K562 (cell line): ENCODE measurements around the gene CFAP126. TPM values are rescaled to one million over a fixed set of nuclear protein-coding genes. Genes with fewer than 3 reads are reported as not detected.

ENCODE experiments used
- ATAC-seq: fragments of 200-7000 bp; cut with Tn5 transposase; 3 replicates; pipeline ENCODE4 v1.9.1; 2020; ENCODE audit warnings: moderate library complexity
- BruUV-seq: library from RNA; stranded (reverse); fragments of 400-500 nt; replicated peaks from 2 replicates; lab custom pipeline; 2021; lab: Mats Ljungman, UMichigan
- CTCF ChIA-PET: fragments of 300-600 bp; formaldehyde crosslinking; extraction: SDS; loops from one replicate; lab custom pipeline; 2021; ENCODE audit warnings: low intra/inter-chr PET ratio; lab: Yijun Ruan, JAX
- POLR2A ChIA-PET: fragments of 300-600, 350-650 bp; sonication (Branson Sonifier 250); formaldehyde crosslinking; extraction: SDS; loops from one replicate; lab custom pipeline; 2021; ENCODE audit warnings: antibody characterized with exemption, inconsistent platforms; lab: Yijun Ruan, JAX
- DNase-seq, 4 experiments: peaks; one replicate each; pipeline versions ENCODE4 v3.0.0 to v3.0.0-alpha.2; 2011 to 2018; ENCODE audit warnings: low spot score in 3 of 4, mixed read lengths in 3 of 4; ENCODE audit errors: extremely low read depth in 1 of 4
- FAIRE-seq: peaks from 2 replicates; lab custom pipeline; 2011; peaks lifted over from hg19 to GRCh38; lab: Jason Lieb, UNC
- H2AFZ ChIP-seq: 2 replicates; pipeline ENCODE4 v1.6.0; 2011; ENCODE audit warnings: low read depth, low read length, control low read depth, inconsistent platforms
- H3K27ac ChIP-seq: fragments of 200-600 bp; 3 replicates; pipeline ENCODE4 v1.8.0; 2011; ENCODE audit warnings: low read depth, mild to moderate bottlenecking, control low read depth, inconsistent platforms, low read length, moderate library complexity, mixed read lengths; ENCODE audit errors: extremely low read depth
- H3K27me3 ChIP-seq, 2 experiments: fragments of 300-600 bp in 1 of 2; 2 replicates in 1 of 2; 3 replicates in 1 of 2; pipeline versions ENCODE4 v1.6.0 to v1.8.0; 2011; ENCODE audit warnings: inconsistent platforms in 2 of 2, low read length in 2 of 2, mild to moderate bottlenecking in 1 of 2, mixed read lengths in 1 of 2, moderate library complexity in 1 of 2; ENCODE audit not compliant: control insufficient read depth in 2 of 2, insufficient read depth in 2 of 2
- H3K36me3 ChIP-seq: fragments of 300-600 bp; 3 replicates; pipeline ENCODE4 v1.8.0; 2011; ENCODE audit warnings: mild to moderate bottlenecking, low read length, inconsistent platforms; ENCODE audit not compliant: control insufficient read depth, insufficient read depth
- H3K4me1 ChIP-seq, 2 experiments: fragments of 200-600 bp in 1 of 2; replicated peaks in 1 of 2; 2 replicates in 1 of 2; 3 replicates in 1 of 2; pipeline versions ENCODE4 v1.5.1 to v1.8.0; 2011; ENCODE audit warnings: inconsistent platforms in 2 of 2, low read length in 2 of 2, mild to moderate bottlenecking in 1 of 2, mixed read lengths in 1 of 2, moderate library complexity in 1 of 2; ENCODE audit not compliant: control insufficient read depth in 2 of 2, insufficient read depth in 2 of 2
- H3K4me2 ChIP-seq: 2 replicates; pipeline ENCODE4 v1.6.1; 2011; ENCODE audit warnings: low read length, control low read depth, inconsistent platforms, mixed read lengths; ENCODE audit not compliant: insufficient read depth
- H3K4me3 ChIP-seq: fragments of 200-600 bp; sonication (generic), shearing (Covaris generic); 2 replicates; pipeline ENCODE4 v1.5.1; 2016; ENCODE audit warnings: control low read depth, inconsistent platforms
- H3K79me2 ChIP-seq: fragments of 200-600 bp; 3 replicates; pipeline ENCODE4 v1.8.0; 2011; ENCODE audit warnings: low read length, inconsistent platforms; ENCODE audit not compliant: control insufficient read depth, insufficient read depth
- H3K9ac ChIP-seq, 2 experiments: 2 replicates each; pipeline versions ENCODE4 v1.6.0 to v1.6.1; 2011; ENCODE audit warnings: low read depth in 2 of 2, low read length in 2 of 2, control low read depth in 1 of 2, inconsistent platforms in 1 of 2, mild to moderate bottlenecking in 1 of 2, mixed read lengths in 1 of 2; ENCODE audit not compliant: insufficient read depth in 1 of 2
- H3K9me1 ChIP-seq: one replicate; pipeline ENCODE4 v1.6.0; 2011; ENCODE audit warnings: inconsistent platforms, mild to moderate bottlenecking, low read length, moderate library complexity; ENCODE audit not compliant: control insufficient read depth, insufficient read depth
- H3K9me3 ChIP-seq: replicated peaks from 2 replicates; pipeline ENCODE4 v1.5.1; 2011; ENCODE audit warnings: low read depth, low read length, inconsistent platforms; ENCODE audit not compliant: control insufficient read depth, insufficient read depth
- H4K20me1 ChIP-seq: replicated peaks from 2 replicates; pipeline ENCODE4 v1.6.1; 2011; ENCODE audit warnings: low read length, inconsistent platforms, mixed read lengths; ENCODE audit not compliant: control insufficient read depth, insufficient read depth
- BMI1 ChIP-seq: fragments of 150-350 bp; IDR thresholded peaks from 2 replicates; pipeline ENCODE4 v1.6.1; 2014; ENCODE audit warnings: low read length
- CREB1 ChIP-seq, 2 experiments: sonication (generic) in 1 of 2; formaldehyde crosslinking in 1 of 2; IDR thresholded peaks; 2 replicates each; pipeline versions ENCODE4 v1.6.1 to v1.8.0; 2012 to 2022; ENCODE audit warnings: inconsistent platforms in 1 of 2, mild to moderate bottlenecking in 1 of 2, missing genetic modification reagents in 1 of 2, moderate library complexity in 1 of 2
- DDX20 ChIP-seq: fragments of 450-650 bp; IDR thresholded peaks from 2 replicates; pipeline ENCODE4 v1.6.1; 2016; ENCODE audit warnings: missing genetic modification characterization, low read depth, mild to moderate bottlenecking, missing compliant biosample characterization, moderate library complexity
- DEAF1 ChIP-seq: fragments of 450-650 bp; formaldehyde crosslinking; IDR thresholded peaks from 2 replicates; pipeline ENCODE4 v1.4.0; 2020; ENCODE audit warnings: mild to moderate bottlenecking, moderate library complexity
- EGR1 ChIP-seq: fragments of 450-650 bp; conservative IDR thresholded peaks from 2 replicates; pipeline ENCODE4 v1.6.1; 2017; ENCODE audit warnings: mild to moderate bottlenecking
- ETV6 ChIP-seq, 3 experiments: fragments of 150-350 bp in 1 of 3; sonication (generic) in 1 of 3; formaldehyde crosslinking in 1 of 3; IDR thresholded peaks; 2 replicates each; pipeline versions ENCODE4 v1.6.1 to v1.8.0; 2014 to 2022; ENCODE audit warnings: borderline replicate concordance in 2 of 3, low read depth in 2 of 3, antibody characterized with exemption in 1 of 3, low read length in 1 of 3, mild to moderate bottlenecking in 1 of 3, missing genetic modification reagents in 1 of 3
- HEY1 ChIP-seq: fragments of 250-450 bp; sonication (Bioruptor Pico); IDR thresholded peaks from 2 replicates; pipeline ENCODE4 v1.5.0; 2020; ENCODE audit warnings: mild to moderate bottlenecking, moderate library complexity, borderline replicate concordance
- IFI16 ChIP-seq: fragments of 250-450 bp; sonication (Bioruptor Pico); IDR thresholded peaks from 2 replicates; pipeline ENCODE4 v2.1.2; 2022; ENCODE audit warnings: mild to moderate bottlenecking, inconsistent platforms
- JUND ChIP-seq, 2 experiments: IDR thresholded peaks; 2 replicates in 1 of 2; 3 replicates in 1 of 2; pipeline ENCODE4 v1.6.1; 2011; ENCODE audit warnings: borderline replicate concordance in 2 of 2, low read depth in 2 of 2, low read length in 2 of 2, improper control_type of control experiment in 1 of 2, missing biosample characterization in 1 of 2, missing genetic modification characterization in 1 of 2, missing genetic modification reagents in 1 of 2
- NFIC ChIP-seq: fragments of 450-650 bp; IDR thresholded peaks from 2 replicates; pipeline ENCODE4 v1.6.1; 2017; ENCODE audit warnings: mild to moderate bottlenecking, inconsistent platforms
- SMC3 ChIP-seq: conservative IDR thresholded peaks from 2 replicates; pipeline ENCODE4 v1.6.1; 2011; ENCODE audit warnings: low read depth, low read length, improper control_type of control experiment; ENCODE audit not compliant: insufficient read depth
- SUPT5H ChIP-seq: fragments of 450-650 bp; IDR thresholded peaks from 2 replicates; pipeline ENCODE4 v1.6.1; 2016
- XRCC3 ChIP-seq: fragments of 450-650 bp; IDR thresholded peaks from 2 replicates; pipeline ENCODE4 v1.6.1; 2017; ENCODE audit warnings: mild to moderate bottlenecking, moderate library complexity
- ZNF583 ChIP-seq: fragments of 250-450 bp; sonication (Bioruptor Pico); IDR thresholded peaks from 2 replicates; pipeline ENCODE4 v1.4.0; 2020
- WGBS: fragments of 100-300 bp; shearing (Covaris generic); methylation state at CpG from one replicate; pipeline ENCODE4 v1.1.6; 2016; ENCODE audit warnings: low coverage, mixed read lengths; ENCODE audit not compliant: insufficient coverage; ENCODE audit errors: missing lambda C conversion rate; 5-methylcytosine and 5-hydroxymethylcytosine counted together
- in situ Hi-C: fragments of 300-500 bp; cut with MboI; formaldehyde crosslinking; loops from 4 replicates; pipeline ENCODE4 v1.15.0; 2018; ENCODE audit warnings: inconsistent platforms, mixed read lengths
- intact Hi-C: fragments of 100-400 bp; cut with micrococcal nuclease; formaldehyde crosslinking; loops from 2 replicates; pipeline ENCODE4 v1.14.2; 2022
- polyA plus RNA-seq, 8 experiments: library from polyadenylated mRNA; depleted of rRNA in 4 of 8; stranded (reverse) in 5 of 8; unstranded in 3 of 8; fragments of >200 nt; fragmentation: Nextera tagmentation in 2 of 8; fragmentation: Illumina TruSeq in 1 of 8; extraction: Ambion mirVana in 2 of 8; extraction: Trizol in 1 of 8; gene quantifications; 2 replicates each; pipeline versions ENCODE4 v1.2.1 to v1.2.3, GENCODE V29; 2011 to 2014; ENCODE audit warnings: inconsistent platforms in 1 of 8, missing spikeins in 1 of 8
- total RNA-seq, 7 experiments: library from RNA; depleted of rRNA in 6 of 7; stranded (reverse); fragments of >200 nt in 6 of 7; fragmentation: Illumina TruSeq in 2 of 7; extraction: Trizol in 2 of 7; gene quantifications; 2 replicates each; pipeline versions ENCODE4 v1.2.1 to v1.2.3, GENCODE V29; 2011 to 2021; ENCODE audit warnings: low replicate concordance in 1 of 7

CFAP126 gene
- total and polyA plus RNA-seq, 9 of the 15 experiments (the other 6 are each of a cell fraction or from before 2014, with no cell fraction given): not detected

GRCh38 chr1:161378014-161378413 lies 10.3 kb upstream of the CFAP126 start:
- Histone ChIP-seq H2AFZ (no peak overlapping the region), H3K27ac (no peak overlapping the region), H3K9me3 (no peaks in the 10 kb centered on the region), H3K36me3 (no peaks in the 10 kb centered on the region), H3K9ac (no peak overlapping the region), H3K4me2 (no peak overlapping the region), H3K79me2 (no peaks in the 10 kb centered on the region), H3K9me1 (no peaks in the 10 kb centered on the region), H3K27me3 (no peaks in the 10 kb centered on the region), H3K4me1 (peaks cover 0 to 7% of the 10 kb centered on the region in 2 experiments; a peak in 2 of 5 replicates), H3K4me3 (no peak overlapping the region), H4K20me1 (no peaks in the 10 kb centered on the region)
- ChIA-PET POLR2A (interaction anchor here (0.6 to 2.1 kb wide), 2 partner anchors 11 to 19 kb away, joined by 4 to 8 read pairs; no protein-coding TSS in a partner anchor), CTCF (no interaction called here)
- TF ChIP-seq XRCC3 (no peak), CREB1 (IDR thresholded peaks at IDR 0.05) (no peak), CREB1 (CRISPR knock-in tag; IDR thresholded peaks at IDR 0.05) (no peak), NFIC (no peak), IFI16 (CRISPR knock-in tag) (no peak), BMI1 (no peak)
- intact Hi-C loops (no loop called here), in situ Hi-C loops (no loop called here)
- ATAC-seq (no peak), FAIRE-seq (no peak), DNase-seq (no peak)
- WGBS: 85% methylated on average over 5 of the region's 5 CpGs
- BruUV-seq: no TSS peak

GRCh38 chr1:161374373-161374772 lies 6.7 kb upstream of the CFAP126 start:
- 11% methylated on average over 2 of the region's 2 CpGs for WGBS
- H3K4me3 ChIP-seq: no peak overlapping the region
- DNase-seq (peak in 2 of 4 experiments; percentile 44 to 55), FAIRE-seq (peak; percentile 56), ATAC-seq (peak; percentile 90)
- no peaks in the 10 kb centered on the region for H3K79me2 ChIP-seq
- BruUV-seq: no TSS peak
- no peaks in the 10 kb centered on the region for H3K9me1 ChIP-seq
- no peak overlapping the region for H3K4me2 ChIP-seq
- CTCF ChIA-PET: interaction anchor here (0.6 to 2.6 kb wide), 9 partner anchors 147 to 692 kb away, joined by 3 to 10 read pairs (median 5); partner anchors contain the start of gene TOMM40L
- H4K20me1 ChIP-seq: no peaks in the 10 kb centered on the region
- H2AFZ ChIP-seq: no peak overlapping the region
- intact Hi-C loops: loop anchor here (2.0 kb wide), 1 partner anchor 182 kb away; no protein-coding TSS in a partner anchor
- POLR2A ChIA-PET: interaction anchor here (0.6 to 1.3 kb wide), 6 partner anchors 9 to 216 kb away, joined by 3 to 4 read pairs (median 3); partner anchors contain the start of gene PPOX
- H3K27ac ChIP-seq: no peak overlapping the region
- H3K36me3 ChIP-seq: no peaks in the 10 kb centered on the region
- H3K9me3 ChIP-seq: no peaks in the 10 kb centered on the region
- H3K27me3 ChIP-seq: no peaks in the 10 kb centered on the region
- in situ Hi-C loops: no loop called here
- no peak overlapping the region for H3K9ac ChIP-seq
- peaks cover 0 to 7% of the 10 kb centered on the region in 2 experiments; a peak in 2 of 5 replicates for H3K4me1 ChIP-seq
- TF ChIP-seq DDX20 (tag): no peak
- TF ChIP-seq HEY1 (CRISPR knock-in tag): no peak
- no peak for TF ChIP-seq SUPT5H
- TF ChIP-seq EGR1: no peak
- TF ChIP-seq SMC3: peak; percentile 40; the same call in 1 of the 2 replicates
- peak; percentile 45 for TF ChIP-seq DEAF1 (CRISPR knock-in tag)
- 0 out of 2 replicates have a peak, but pooled peaks have one; percentile 24 for TF ChIP-seq JUND (IDR thresholded peaks at IDR 0.05; ENCODE audit: borderline replicate concordance, low read depth, low read length)
- TF ChIP-seq JUND (tag; IDR thresholded peaks at IDR 0.05; ENCODE audit: borderline replicate concordance, low read depth, low read length): no peak
- TF ChIP-seq ZNF583 (CRISPR knock-in tag): no peak
- no peak for TF ChIP-seq ETV6 (IDR thresholded peaks at IDR 0.05; ENCODE audit: borderline replicate concordance in 1 of 2, low read depth in 2 of 2, low read length in 1 of 2)
- TF ChIP-seq ETV6 (CRISPR knock-in tag; IDR thresholded peaks at IDR 0.05; ENCODE audit: borderline replicate concordance): no peak
